Keratinocyte (primary cell): Measurements from ENCODE around the gene GPC5. TPM values are rescaled to one million over a fixed set of nuclear protein-coding genes. Genes with fewer than 3 reads are reported as not detected.

Source experiments
- DNase-seq: peaks from one replicate; pipeline ENCODE4 v3.0.0-alpha.2; 2011; ENCODE audit warnings: low read depth, missing footprints, low spot score
- FAIRE-seq: peaks from 2 replicates; lab custom pipeline; 2011; peaks lifted over from hg19 to GRCh38; lab: Jason Lieb, UNC
- H2AFZ ChIP-seq: 2 replicates; pipeline ENCODE4 v1.6.0; 2012; ENCODE audit warnings: low read length, control low read depth, inconsistent platforms; ENCODE audit not compliant: control insufficient read depth
- H3K27ac ChIP-seq: 2 replicates; pipeline ENCODE4 v1.5.1; 2011; ENCODE audit warnings: low read length; ENCODE audit not compliant: control insufficient read depth, insufficient read depth
- H3K27me3 ChIP-seq: 3 replicates; pipeline ENCODE4 v1.6.0; 2011; ENCODE audit warnings: low read length; ENCODE audit not compliant: control insufficient read depth, insufficient read depth; ENCODE audit errors: extremely low read depth
- H3K36me3 ChIP-seq, 2 experiments: 2 replicates in 1 of 2; 3 replicates in 1 of 2; pipeline ENCODE4 v1.5.1; 2011; ENCODE audit warnings: low read length in 2 of 2, mild to moderate bottlenecking in 1 of 2; ENCODE audit not compliant: control insufficient read depth in 2 of 2, insufficient read depth in 2 of 2; ENCODE audit errors: extremely low read depth in 1 of 2
- H3K4me1 ChIP-seq: 3 replicates; pipeline ENCODE4 v1.5.1; 2011; ENCODE audit warnings: low read length; ENCODE audit not compliant: control insufficient read depth, insufficient read depth; ENCODE audit errors: extremely low read depth
- H3K4me2 ChIP-seq: 3 replicates; pipeline ENCODE4 v1.6.0; 2011; ENCODE audit warnings: low read depth, low read length; ENCODE audit not compliant: control insufficient read depth, insufficient read depth; ENCODE audit errors: extremely low read depth
- H3K4me3 ChIP-seq, 3 experiments: fragments of 200-600 bp in 1 of 3; sonication (generic) in 1 of 3; 2 replicates in 2 of 3; 3 replicates in 1 of 3; pipeline ENCODE4 v1.5.1; 2011 to 2016; ENCODE audit warnings: low read length in 3 of 3, mild to moderate bottlenecking in 3 of 3, control low read depth in 2 of 3, inconsistent platforms in 1 of 3, low read depth in 1 of 3, mixed read lengths in 1 of 3, mixed run types in 1 of 3, moderate library complexity in 1 of 3; ENCODE audit not compliant: control insufficient read depth in 2 of 3, insufficient read depth in 2 of 3; ENCODE audit errors: extremely low read depth in 1 of 3
- H3K79me2 ChIP-seq: 2 replicates; pipeline ENCODE4 v1.6.0; 2012; ENCODE audit warnings: low read length; ENCODE audit not compliant: control insufficient read depth, insufficient read depth
- H3K9ac ChIP-seq: 3 replicates; pipeline ENCODE4 v1.6.0; 2011; ENCODE audit warnings: low read length; ENCODE audit not compliant: control insufficient read depth, insufficient read depth; ENCODE audit errors: extremely low read depth
- H3K9me1 ChIP-seq: 3 replicates; pipeline ENCODE4 v1.6.0; 2011; ENCODE audit warnings: low read length; ENCODE audit not compliant: control insufficient read depth, insufficient read depth; ENCODE audit errors: extremely low read depth
- H3K9me3 ChIP-seq: 2 replicates; pipeline ENCODE4 v1.5.1; 2012; ENCODE audit warnings: low read depth, low read length; ENCODE audit not compliant: control insufficient read depth
- H4K20me1 ChIP-seq: 3 replicates; pipeline ENCODE4 v1.6.0; 2011; ENCODE audit warnings: low read length; ENCODE audit not compliant: control insufficient read depth, insufficient read depth; ENCODE audit errors: extremely low read depth
- EZH2 ChIP-seq: IDR thresholded peaks from one replicate; pipeline ENCODE4 v1.6.1; 2012; ENCODE audit warnings: inconsistent platforms, mild to moderate bottlenecking, low read length, moderate library complexity
- dilution Hi-C: fragments of 300-500 bp; cut with MboI; formaldehyde crosslinking; loops from one replicate; pipeline ENCODE4 v1.7.0; 2020; ENCODE audit warnings: low sequenced_read_pairs; ENCODE audit not compliant: extremely low pct_ligation_motif_present
- polyA plus RNA-seq, 5 experiments: library from polyadenylated mRNA; depleted of rRNA in 3 of 5; stranded (reverse) in 3 of 5; stranded (forward) in 1 of 5; unstranded in 1 of 5; fragments of >200 nt; gene quantifications; 1 replicate in 1 of 5; 2 replicates in 3 of 5; 3 replicates in 1 of 5; pipeline versions ENCODE4 v1.2.1 to v1.2.3, GENCODE V29; 2011 to 2012; ENCODE audit warnings: missing spikeins in 2 of 5, low read depth in 1 of 5, low replicate concordance in 1 of 5
- TF ChIP-seq, protein P1 (sequence below), 3 experiments: IDR thresholded peaks in 1 of 3; conservative IDR thresholded peaks in 1 of 3; optimal IDR thresholded peaks in 1 of 3; 2 replicates in 2 of 3; 3 replicates in 1 of 3; pipeline versions ENCODE3 to v1.5.1; 2011; ENCODE audit warnings: low read length in 3 of 3, mild to moderate bottlenecking in 3 of 3, moderate library complexity in 2 of 3, control low read depth in 1 of 3, inconsistent platforms in 1 of 3; ENCODE audit not compliant: insufficient read depth in 2 of 3; ENCODE audit errors: extremely low read depth in 1 of 3

Gene GPC5
- polyA plus RNA-seq, 1 donor (not counting 4 experiments of a cell fraction or from before 2014, with no cell fraction given), result 0.10 TPM

DNA sequence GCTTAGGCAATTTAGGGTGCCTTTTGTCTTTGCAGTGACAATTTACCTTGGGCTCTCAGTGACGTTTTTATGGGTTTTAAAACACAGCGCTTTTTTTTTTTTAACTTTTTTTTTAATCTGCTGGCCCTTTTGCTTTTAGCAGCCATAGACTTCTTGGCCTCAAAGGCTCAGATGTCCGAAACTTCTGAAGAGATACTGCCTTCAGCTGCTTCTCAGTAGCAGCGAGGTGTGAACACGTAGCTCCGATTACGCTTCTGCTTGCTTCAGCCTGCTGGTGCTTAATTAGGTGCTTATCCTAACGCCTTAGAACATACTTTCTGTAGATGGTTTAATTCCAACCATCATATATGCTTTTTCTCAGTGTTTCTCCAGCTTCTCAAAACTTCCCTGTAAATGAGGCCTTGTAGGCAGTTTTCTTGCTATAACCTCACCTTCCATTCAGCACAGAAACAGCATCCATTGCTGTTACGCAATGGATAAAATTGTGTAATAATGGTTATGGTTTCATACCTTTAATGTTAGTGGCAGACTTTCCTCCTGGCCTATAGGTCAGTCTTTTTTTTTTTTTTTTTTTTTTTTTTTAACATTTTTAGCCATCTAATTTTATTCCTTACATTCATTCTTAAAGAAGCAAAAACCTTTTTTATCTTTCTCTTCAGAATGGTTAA is 723.9 kb downstream of the GPC5 start:
- Histone ChIP-seq H3K9ac (no peak overlapping the region), H4K20me1 (no peaks in the 10 kb centered on the region), H3K9me1 (no peaks in the 10 kb centered on the region), H3K4me1 (no peaks in the 10 kb centered on the region), H2AFZ (no peak overlapping the region), H3K36me3 (no peaks in the 10 kb centered on the region), H3K79me2 (no peaks in the 10 kb centered on the region), H3K27me3 (no peaks in the 10 kb centered on the region), H3K4me3 (no peak overlapping the region), H3K4me2 (no peak overlapping the region), H3K27ac (no peak overlapping the region), H3K9me3 (no peaks in the 10 kb centered on the region)
- TF ChIP-seq EZH2, result no peak
- TF ChIP-seq, protein P1, sequence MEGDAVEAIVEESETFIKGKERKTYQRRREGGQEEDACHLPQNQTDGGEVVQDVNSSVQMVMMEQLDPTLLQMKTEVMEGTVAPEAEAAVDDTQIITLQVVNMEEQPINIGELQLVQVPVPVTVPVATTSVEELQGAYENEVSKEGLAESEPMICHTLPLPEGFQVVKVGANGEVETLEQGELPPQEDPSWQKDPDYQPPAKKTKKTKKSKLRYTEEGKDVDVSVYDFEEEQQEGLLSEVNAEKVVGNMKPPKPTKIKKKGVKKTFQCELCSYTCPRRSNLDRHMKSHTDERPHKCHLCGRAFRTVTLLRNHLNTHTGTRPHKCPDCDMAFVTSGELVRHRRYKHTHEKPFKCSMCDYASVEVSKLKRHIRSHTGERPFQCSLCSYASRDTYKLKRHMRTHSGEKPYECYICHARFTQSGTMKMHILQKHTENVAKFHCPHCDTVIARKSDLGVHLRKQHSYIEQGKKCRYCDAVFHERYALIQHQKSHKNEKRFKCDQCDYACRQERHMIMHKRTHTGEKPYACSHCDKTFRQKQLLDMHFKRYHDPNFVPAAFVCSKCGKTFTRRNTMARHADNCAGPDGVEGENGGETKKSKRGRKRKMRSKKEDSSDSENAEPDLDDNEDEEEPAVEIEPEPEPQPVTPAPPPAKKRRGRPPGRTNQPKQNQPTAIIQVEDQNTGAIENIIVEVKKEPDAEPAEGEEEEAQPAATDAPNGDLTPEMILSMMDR (optimal IDR thresholded peaks at IDR 0.05 in 1 of 3, IDR thresholded peaks at IDR 0.05 in 1 of 3, conservative IDR thresholded peaks at IDR 0.05 in 1 of 3; ENCODE audit: extremely low read depth in 1 of 3, insufficient read depth in 2 of 3, low read length in 3 of 3), result no peak
- FAIRE-seq (no peak), DNase-seq (no peak)
- dilution Hi-C loops, result no loop called here

DNA sequence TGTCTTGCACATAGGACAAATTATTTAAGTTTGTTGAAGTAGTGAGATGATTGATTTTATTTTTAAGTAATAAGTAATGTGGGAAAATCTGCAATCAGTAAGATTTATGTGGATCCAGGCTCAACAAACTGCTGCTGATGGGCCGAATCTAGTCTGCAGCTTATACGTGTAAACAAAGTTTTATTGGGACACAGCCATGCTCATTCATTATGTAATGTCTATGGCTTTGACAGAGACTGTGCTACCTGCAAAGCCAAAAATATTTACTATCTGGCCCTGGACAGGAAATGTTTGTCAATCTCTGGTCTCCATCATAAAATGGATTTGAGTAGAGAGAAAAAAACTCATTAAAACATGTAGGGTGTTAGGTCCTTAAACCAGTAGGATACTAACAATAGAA is 728.0 kb downstream of the GPC5 start:
- H3K9me3 ChIP-seq, result no peaks in the 10 kb centered on the region
- no peak overlapping the region for H3K4me2 ChIP-seq
- no peak overlapping the region for H3K27ac ChIP-seq
- DNase-seq, result no peak
- H3K9ac ChIP-seq, result no peak overlapping the region
- dilution Hi-C loops, result no loop called here
- no peaks in the 10 kb centered on the region for H3K27me3 ChIP-seq
- no peak overlapping the region for H2AFZ ChIP-seq
- TF ChIP-seq EZH2, result no peak
- TF ChIP-seq, protein P1 (optimal IDR thresholded peaks at IDR 0.05 in 1 of 3, IDR thresholded peaks at IDR 0.05 in 1 of 3, conservative IDR thresholded peaks at IDR 0.05 in 1 of 3; ENCODE audit: extremely low read depth in 1 of 3, insufficient read depth in 2 of 3, low read length in 3 of 3), result no peak
- H3K9me1 ChIP-seq, result no peaks in the 10 kb centered on the region
- no peaks in the 10 kb centered on the region for H3K36me3 ChIP-seq
- no peaks in the 10 kb centered on the region for H4K20me1 ChIP-seq
- FAIRE-seq, result no peak
- H3K79me2 ChIP-seq, result no peaks in the 10 kb centered on the region
- no peaks in the 10 kb centered on the region for H3K4me1 ChIP-seq
- no peak overlapping the region for H3K4me3 ChIP-seq
